Neural cell (in vitro differentiated cells): ENCODE data around the gene INSM2. TPM values are rescaled to one million over a fixed set of nuclear protein-coding genes. Genes with fewer than 3 reads are reported as not detected.

Source experiments
- H2AFZ ChIP-seq: fragments of 200-600, 300-800 bp; sonication (generic), shearing (Covaris generic); 2 replicates; pipeline ENCODE4 v1.6.0; 2014; ENCODE audit warnings: low read depth, mild to moderate bottlenecking, antibody characterized with exemption, low read length, moderate library complexity
- H3F3A ChIP-seq: fragments of 200-600 bp; shearing (Covaris generic); 2 replicates; pipeline ENCODE4 v1.6.1; 2016; ENCODE audit warnings: mild to moderate bottlenecking, moderate library complexity, mixed read lengths, antibody characterized with exemption, low read length; ENCODE audit not compliant: insufficient read depth, poor library complexity, severe bottlenecking
- H3K27ac ChIP-seq: fragments of 200-600, 300-800 bp; sonication (generic), shearing (Covaris generic); 2 replicates; pipeline ENCODE4 v1.5.1; 2014; ENCODE audit warnings: mild to moderate bottlenecking, low read length, moderate library complexity
- H3K27me3 ChIP-seq: fragments of 300-800, 200-600 bp; sonication (generic), shearing (Covaris generic); 2 replicates; pipeline ENCODE4 v1.6.0; 2014; ENCODE audit warnings: mild to moderate bottlenecking, low read depth, low read length, moderate library complexity; ENCODE audit not compliant: insufficient read depth
- H3K36me3 ChIP-seq: fragments of 300-800, 200-600 bp; sonication (generic), shearing (Covaris generic); 2 replicates; pipeline ENCODE4 v1.5.1; 2014; ENCODE audit warnings: mild to moderate bottlenecking, antibody characterized with exemption, low read length, moderate library complexity; ENCODE audit not compliant: insufficient read depth
- H3K4me2 ChIP-seq: fragments of 300-800, 200-600 bp; sonication (generic), shearing (Covaris generic); 2 replicates; pipeline ENCODE4 v1.6.0; 2014; ENCODE audit warnings: mild to moderate bottlenecking, low read length
- H3K4me3 ChIP-seq: fragments of 300-800, 200-600 bp; sonication (generic), shearing (Covaris generic); 2 replicates; pipeline ENCODE4 v1.5.1; 2014; ENCODE audit warnings: mild to moderate bottlenecking, low read length, moderate library complexity
- H3K79me2 ChIP-seq: fragments of 200-600 bp; shearing (Covaris generic); replicated peaks from 2 replicates; pipeline ENCODE4 v1.6.0; 2014; ENCODE audit warnings: mild to moderate bottlenecking, low read length, moderate library complexity; ENCODE audit not compliant: insufficient read depth
- H3K9ac ChIP-seq: fragments of 300-800, 200-600 bp; sonication (generic), shearing (Covaris generic); 2 replicates; pipeline ENCODE4 v1.6.1; 2016; ENCODE audit warnings: mild to moderate bottlenecking, low read length, mixed read lengths
- H3K9me2 ChIP-seq: fragments of 200-600 bp; shearing (Covaris generic); 2 replicates; pipeline ENCODE4 v1.6.1; 2016; ENCODE audit warnings: mild to moderate bottlenecking, low read length, mixed read lengths; ENCODE audit not compliant: insufficient read depth
- H3K9me3 ChIP-seq: fragments of 200-600, 300-800 bp; sonication (generic), shearing (Covaris generic); 2 replicates; pipeline ENCODE4 v1.6.1; 2016; ENCODE audit warnings: mild to moderate bottlenecking, mixed run types, low read length, moderate library complexity, mixed read lengths
- H4K20me1 ChIP-seq: fragments of 200-600 bp; shearing (Covaris generic); 2 replicates; pipeline ENCODE4 v1.6.1; 2016; ENCODE audit warnings: mild to moderate bottlenecking, mixed run types; ENCODE audit not compliant: insufficient read depth
- EP300 ChIP-seq: fragments of 450-650 bp; conservative IDR thresholded peaks from 2 replicates; pipeline ENCODE4 v1.6.1; 2014; ENCODE audit warnings: antibody characterized with exemption, mild to moderate bottlenecking, moderate library complexity; ENCODE audit not compliant: poor library complexity, severe bottlenecking
- EZH2 ChIP-seq: fragments of 200-600, 300-800 bp; shearing (Covaris generic), sonication (generic); IDR thresholded peaks from 2 replicates; pipeline ENCODE4 v1.6.1; 2014; ENCODE audit warnings: antibody characterized with exemption, low read length, borderline replicate concordance, mild to moderate bottlenecking; ENCODE audit not compliant: insufficient read depth, poor library complexity, severe bottlenecking
- MXI1 ChIP-seq: fragments of 450-650 bp; conservative IDR thresholded peaks from 2 replicates; pipeline ENCODE4 v1.6.1; 2014; ENCODE audit warnings: antibody characterized with exemption, mild to moderate bottlenecking; ENCODE audit not compliant: poor library complexity, severe bottlenecking
- POLR2AphosphoS5 ChIP-seq: IDR thresholded peaks from 2 replicates; pipeline ENCODE4 v1.6.1; 2012
- RAD21 ChIP-seq: fragments of 450-650 bp; conservative IDR thresholded peaks from 2 replicates; pipeline ENCODE4 v1.6.1; 2014; ENCODE audit warnings: antibody characterized with exemption, mild to moderate bottlenecking, moderate library complexity
- SMC3 ChIP-seq: fragments of 450-650 bp; conservative IDR thresholded peaks from 2 replicates; pipeline ENCODE4 v1.6.1; 2014; ENCODE audit warnings: antibody characterized with exemption, mild to moderate bottlenecking, moderate library complexity; ENCODE audit not compliant: poor library complexity
- TAF1 ChIP-seq: IDR thresholded peaks from 2 replicates; pipeline ENCODE4 v1.6.1; 2012; ENCODE audit warnings: low read depth
- polyA plus RNA-seq: library from polyadenylated mRNA; depleted of rRNA; stranded (reverse); fragments of >200 nt; gene quantifications from 2 replicates; pipeline ENCODE4 v1.2.3, GENCODE V29; 2014
- TF ChIP-seq, protein P1 (sequence below): fragments of 450-650 bp; IDR thresholded peaks from 2 replicates; pipeline ENCODE4 v1.5.1; 2014; ENCODE audit warnings: antibody characterized with exemption, mild to moderate bottlenecking, moderate library complexity; ENCODE audit not compliant: poor library complexity, severe bottlenecking
- TF ChIP-seq, protein P2 (sequence below): IDR thresholded peaks from 2 replicates; pipeline ENCODE4 v1.6.1; 2012; ENCODE audit warnings: borderline replicate concordance

INSM2 gene
- polyA plus RNA-seq, 1 donor from 2014 or later = 2.4 TPM

DNA sequence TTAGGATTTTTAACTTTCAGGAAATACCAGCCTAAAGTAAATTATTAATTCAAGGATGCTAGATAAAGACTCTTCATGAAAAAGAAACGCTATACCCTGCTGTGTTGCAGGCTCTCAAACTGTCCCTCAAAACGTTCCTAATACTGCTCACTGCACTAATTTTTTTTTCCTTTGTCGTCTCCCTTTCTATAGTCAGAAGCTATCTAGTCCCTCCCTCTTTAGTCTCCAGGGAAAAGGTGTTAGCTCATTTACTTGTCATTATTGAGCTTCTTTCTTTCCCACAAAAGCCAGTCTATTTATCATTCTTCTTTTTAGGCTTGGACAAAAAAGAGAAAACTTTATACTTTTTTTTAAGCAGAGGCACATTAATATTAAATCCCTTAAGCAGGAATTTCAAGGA is 30.3 kb upstream of the INSM2 start:
- no peak overlapping the region for H3K4me2 ChIP-seq
- H3K27ac ChIP-seq = no peak overlapping the region
- H3K79me2 ChIP-seq = no peaks in the 10 kb centered on the region
- no peak overlapping the region for H3K4me3 ChIP-seq
- H3K9ac ChIP-seq = no peak overlapping the region
- no peaks in the 10 kb centered on the region for H4K20me1 ChIP-seq
- H3F3A ChIP-seq = no peaks in the 10 kb centered on the region
- H3K9me2 ChIP-seq = no peaks in the 10 kb centered on the region
- H2AFZ ChIP-seq = no peak overlapping the region
- H3K9me3 ChIP-seq = peaks cover 4% of the 10 kb centered on the region
- no peak for TF ChIP-seq EZH2
- no peak for TF ChIP-seq POLR2AphosphoS5
- no peak for TF ChIP-seq SMC3
- TF ChIP-seq, protein P1, sequence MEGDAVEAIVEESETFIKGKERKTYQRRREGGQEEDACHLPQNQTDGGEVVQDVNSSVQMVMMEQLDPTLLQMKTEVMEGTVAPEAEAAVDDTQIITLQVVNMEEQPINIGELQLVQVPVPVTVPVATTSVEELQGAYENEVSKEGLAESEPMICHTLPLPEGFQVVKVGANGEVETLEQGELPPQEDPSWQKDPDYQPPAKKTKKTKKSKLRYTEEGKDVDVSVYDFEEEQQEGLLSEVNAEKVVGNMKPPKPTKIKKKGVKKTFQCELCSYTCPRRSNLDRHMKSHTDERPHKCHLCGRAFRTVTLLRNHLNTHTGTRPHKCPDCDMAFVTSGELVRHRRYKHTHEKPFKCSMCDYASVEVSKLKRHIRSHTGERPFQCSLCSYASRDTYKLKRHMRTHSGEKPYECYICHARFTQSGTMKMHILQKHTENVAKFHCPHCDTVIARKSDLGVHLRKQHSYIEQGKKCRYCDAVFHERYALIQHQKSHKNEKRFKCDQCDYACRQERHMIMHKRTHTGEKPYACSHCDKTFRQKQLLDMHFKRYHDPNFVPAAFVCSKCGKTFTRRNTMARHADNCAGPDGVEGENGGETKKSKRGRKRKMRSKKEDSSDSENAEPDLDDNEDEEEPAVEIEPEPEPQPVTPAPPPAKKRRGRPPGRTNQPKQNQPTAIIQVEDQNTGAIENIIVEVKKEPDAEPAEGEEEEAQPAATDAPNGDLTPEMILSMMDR = no peak
- TF ChIP-seq MXI1 = no peak
- TF ChIP-seq, protein P2, sequence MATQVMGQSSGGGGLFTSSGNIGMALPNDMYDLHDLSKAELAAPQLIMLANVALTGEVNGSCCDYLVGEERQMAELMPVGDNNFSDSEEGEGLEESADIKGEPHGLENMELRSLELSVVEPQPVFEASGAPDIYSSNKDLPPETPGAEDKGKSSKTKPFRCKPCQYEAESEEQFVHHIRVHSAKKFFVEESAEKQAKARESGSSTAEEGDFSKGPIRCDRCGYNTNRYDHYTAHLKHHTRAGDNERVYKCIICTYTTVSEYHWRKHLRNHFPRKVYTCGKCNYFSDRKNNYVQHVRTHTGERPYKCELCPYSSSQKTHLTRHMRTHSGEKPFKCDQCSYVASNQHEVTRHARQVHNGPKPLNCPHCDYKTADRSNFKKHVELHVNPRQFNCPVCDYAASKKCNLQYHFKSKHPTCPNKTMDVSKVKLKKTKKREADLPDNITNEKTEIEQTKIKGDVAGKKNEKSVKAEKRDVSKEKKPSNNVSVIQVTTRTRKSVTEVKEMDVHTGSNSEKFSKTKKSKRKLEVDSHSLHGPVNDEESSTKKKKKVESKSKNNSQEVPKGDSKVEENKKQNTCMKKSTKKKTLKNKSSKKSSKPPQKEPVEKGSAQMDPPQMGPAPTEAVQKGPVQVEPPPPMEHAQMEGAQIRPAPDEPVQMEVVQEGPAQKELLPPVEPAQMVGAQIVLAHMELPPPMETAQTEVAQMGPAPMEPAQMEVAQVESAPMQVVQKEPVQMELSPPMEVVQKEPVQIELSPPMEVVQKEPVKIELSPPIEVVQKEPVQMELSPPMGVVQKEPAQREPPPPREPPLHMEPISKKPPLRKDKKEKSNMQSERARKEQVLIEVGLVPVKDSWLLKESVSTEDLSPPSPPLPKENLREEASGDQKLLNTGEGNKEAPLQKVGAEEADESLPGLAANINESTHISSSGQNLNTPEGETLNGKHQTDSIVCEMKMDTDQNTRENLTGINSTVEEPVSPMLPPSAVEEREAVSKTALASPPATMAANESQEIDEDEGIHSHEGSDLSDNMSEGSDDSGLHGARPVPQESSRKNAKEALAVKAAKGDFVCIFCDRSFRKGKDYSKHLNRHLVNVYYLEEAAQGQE = no peak
- no peak for TF ChIP-seq EP300
- no peak for TF ChIP-seq RAD21
- TF ChIP-seq TAF1 = no peak
- no peaks in the 10 kb centered on the region for H3K27me3 ChIP-seq
- H3K36me3 ChIP-seq = no peaks in the 10 kb centered on the region

DNA sequence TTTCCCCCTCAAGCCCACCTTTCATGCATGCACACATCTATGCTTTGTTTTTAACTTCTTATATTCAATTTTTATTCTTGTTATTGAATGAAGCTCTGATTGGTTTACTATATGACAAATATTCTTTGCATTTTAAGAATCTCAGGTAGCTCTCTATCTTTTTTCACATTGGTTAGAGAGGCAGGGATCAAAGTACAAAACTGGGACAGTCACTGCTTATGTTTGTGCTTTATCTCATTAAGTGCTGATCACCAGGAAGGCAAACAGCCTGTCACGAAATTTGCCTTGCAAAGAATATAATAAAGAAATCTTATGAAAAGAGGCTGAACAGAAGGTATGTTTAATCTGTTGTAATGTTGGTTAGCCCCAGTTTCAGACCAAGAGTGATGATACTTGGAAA is 29.7 kb upstream of the INSM2 start:
- no peaks in the 10 kb centered on the region for H4K20me1 ChIP-seq
- H3K9me2 ChIP-seq = no peaks in the 10 kb centered on the region
- H3K79me2 ChIP-seq = no peaks in the 10 kb centered on the region
- no peak overlapping the region for H3K9ac ChIP-seq
- H3K4me2 ChIP-seq = no peak overlapping the region
- TF ChIP-seq EP300 (no peak), RAD21 (no peak), MXI1 (no peak), EZH2 (no peak), SMC3 (no peak), POLR2AphosphoS5 (no peak), TAF1 (no peak)
- TF ChIP-seq, protein P1 = no peak
- TF ChIP-seq, protein P2 = no peak
- H3K27me3 ChIP-seq = no peaks in the 10 kb centered on the region
- H3K4me3 ChIP-seq = no peak overlapping the region
- H3K9me3 ChIP-seq = peaks cover 4% of the 10 kb centered on the region
- no peak overlapping the region for H2AFZ ChIP-seq
- no peaks in the 10 kb centered on the region for H3K36me3 ChIP-seq
- no peaks in the 10 kb centered on the region for H3F3A ChIP-seq
- H3K27ac ChIP-seq = no peak overlapping the region
